Spleen (tissue), 7 donors: ENCODE measurements around the gene PARVB.

Experiments used
- CTCF ChIP-seq, 11 experiments: fragments of 200-600 bp in 7 of 11; fragments of 450-650 bp in 4 of 11; sonication (generic) in 4 of 11; IDR thresholded peaks in 8 of 11; conservative IDR thresholded peaks in 3 of 11; 1 replicate in 7 of 11; 2 replicates in 4 of 11; pipeline versions ENCODE4 v1.4.0 to v1.8.0; 2016 to 2021; ENCODE audit warnings: antibody characterized with exemption in 11 of 11, inconsistent platforms in 4 of 11, mild to moderate bottlenecking in 1 of 11
- POLR2A ChIP-seq, 3 donors: fragments of 450-650 bp; IDR thresholded peaks; one replicate each; pipeline ENCODE4 v1.5.1; 2017; ENCODE audit warnings: antibody characterized with exemption in 3 of 3, mild to moderate bottlenecking in 1 of 3
- POLR2AphosphoS5 ChIP-seq, 3 donors: sonication (generic); formaldehyde crosslinking; IDR thresholded peaks; one replicate each; pipeline ENCODE4 v1.5.1; 2017; ENCODE audit warnings: antibody characterized with exemption in 3 of 3
- donor health status: DM: no; HTN: no; CAD: no; lungs with moderate emphysema.
- donor health status: DM: no; HTN: no; CAD: no.
- donor health status: DM: no; HTN: no; CAD: no.

GRCh38 chr22:44125421-44125820 lies 101.3 kb downstream of the PARVB start:
- TF ChIP-seq POLR2A (IDR thresholded peaks at IDR 0.05) (no peak), CTCF (IDR thresholded peaks at IDR 0.05 in 8 of 11, conservative IDR thresholded peaks at IDR 0.05 in 3 of 11) (no peak), POLR2AphosphoS5 (IDR thresholded peaks at IDR 0.05) (no peak)
